Measurements from ENCODE around the gene CSNK2B.

- TF ChIP-seq, protein P1, sequence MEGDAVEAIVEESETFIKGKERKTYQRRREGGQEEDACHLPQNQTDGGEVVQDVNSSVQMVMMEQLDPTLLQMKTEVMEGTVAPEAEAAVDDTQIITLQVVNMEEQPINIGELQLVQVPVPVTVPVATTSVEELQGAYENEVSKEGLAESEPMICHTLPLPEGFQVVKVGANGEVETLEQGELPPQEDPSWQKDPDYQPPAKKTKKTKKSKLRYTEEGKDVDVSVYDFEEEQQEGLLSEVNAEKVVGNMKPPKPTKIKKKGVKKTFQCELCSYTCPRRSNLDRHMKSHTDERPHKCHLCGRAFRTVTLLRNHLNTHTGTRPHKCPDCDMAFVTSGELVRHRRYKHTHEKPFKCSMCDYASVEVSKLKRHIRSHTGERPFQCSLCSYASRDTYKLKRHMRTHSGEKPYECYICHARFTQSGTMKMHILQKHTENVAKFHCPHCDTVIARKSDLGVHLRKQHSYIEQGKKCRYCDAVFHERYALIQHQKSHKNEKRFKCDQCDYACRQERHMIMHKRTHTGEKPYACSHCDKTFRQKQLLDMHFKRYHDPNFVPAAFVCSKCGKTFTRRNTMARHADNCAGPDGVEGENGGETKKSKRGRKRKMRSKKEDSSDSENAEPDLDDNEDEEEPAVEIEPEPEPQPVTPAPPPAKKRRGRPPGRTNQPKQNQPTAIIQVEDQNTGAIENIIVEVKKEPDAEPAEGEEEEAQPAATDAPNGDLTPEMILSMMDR (IDR thresholded peaks at IDR 0.05) = peak in 3 of 12 donors; percentile 5 to 31 (median 28)
- TF ChIP-seq POLR2A (IDR thresholded peaks at IDR 0.05) = peak; percentile 31 to 70
Observed at GRCh38 chr6:31652925-31653724, 12.8 kb upstream of the CSNK2B start.
